HCT116 (cell line): ENCODE measurements around the gene ALLC. TPM values are rescaled to one million over a fixed set of nuclear protein-coding genes. Genes with fewer than 3 reads are reported as not detected.

Experiments used
- ATAC-seq: fragments of 200-7000 bp; cut with Tn5 transposase; 2 replicates; pipeline ENCODE4 v1.9.1; 2020; ENCODE audit warnings: mild to moderate bottlenecking, moderate library complexity
- BruUV-seq: library from RNA; stranded (reverse); fragments of 400-500 nt; replicated peaks from 2 replicates; lab custom pipeline; 2021; lab: Mats Ljungman, UMichigan
- CTCF ChIA-PET: fragments of 300-600 bp; sonication (Branson Sonifier 250); formaldehyde crosslinking; loops from one replicate; lab custom pipeline; 2021; ENCODE audit warnings: antibody characterized with exemption; lab: Charles Lee
- POLR2A ChIA-PET: fragments of 300-600, 350-600 bp; sonication (Branson Sonifier 250); formaldehyde crosslinking; loops from one replicate; lab custom pipeline; 2021; ENCODE audit warnings: antibody characterized with exemption; lab: Charles Lee
- RAD21 ChIA-PET, 2 experiments: fragments of 300-600 bp; sonication (Branson Sonifier 250); formaldehyde crosslinking; loops; one replicate each; lab custom pipeline; 2023; ENCODE audit warnings: low total read pairs in 2 of 2; ENCODE audit not compliant: uncharacterized antibody in 2 of 2, unreplicated experiment in 2 of 2, low non-redundant PET in 1 of 2; lab: Charles Lee
- DNase-seq: peaks from one replicate; pipeline ENCODE4 v3.0.0-alpha.2; 2010; ENCODE audit warnings: low read depth, low spot score
- H2AFZ ChIP-seq: fragments of 200-600 bp; shearing (Covaris generic), sonication (generic); 2 replicates; pipeline ENCODE4 v1.6.1; 2017; ENCODE audit warnings: low read depth, mixed run types, mixed read lengths, antibody characterized with exemption, low read length; ENCODE audit not compliant: poor library complexity, severe bottlenecking
- H3K27ac ChIP-seq: 2 replicates; pipeline ENCODE4 v1.5.1; 2012; ENCODE audit warnings: low read depth, low read length
- H3K27me3 ChIP-seq: fragments of 200-600 bp; sonication (generic); 2 replicates; pipeline ENCODE4 v1.6.1; 2016; ENCODE audit warnings: mixed run types, low read length, mixed read lengths; ENCODE audit not compliant: insufficient read depth
- H3K36me3 ChIP-seq, 2 experiments: fragments of 200-500 bp in 1 of 2; fragments of 200-600 bp in 1 of 2; sonication (Bioruptor generic) in 1 of 2; sonication (generic) in 1 of 2; 2 replicates each; pipeline versions ENCODE4 v1.5.1 to v1.6.1; 2014 to 2016; ENCODE audit warnings: low read length in 2 of 2, inconsistent platforms in 1 of 2, mixed read lengths in 1 of 2, mixed run types in 1 of 2; ENCODE audit not compliant: insufficient read depth in 2 of 2, control insufficient read depth in 1 of 2
- H3K4me1 ChIP-seq, 2 experiments: fragments of 200-600 bp in 1 of 2; sonication (generic) in 1 of 2; 2 replicates each; pipeline versions ENCODE4 v1.5.1 to v1.6.1; 2012 to 2017; ENCODE audit warnings: low read length in 2 of 2, inconsistent platforms in 1 of 2, mild to moderate bottlenecking in 1 of 2, mixed read lengths in 1 of 2, mixed run types in 1 of 2, moderate library complexity in 1 of 2; ENCODE audit not compliant: insufficient read depth in 2 of 2, control insufficient read depth in 1 of 2
- H3K4me2 ChIP-seq: fragments of 200-600 bp; sonication (generic); 2 replicates; pipeline ENCODE4 v1.6.1; 2017; ENCODE audit warnings: mixed run types, low read length, mixed read lengths
- H3K4me3 ChIP-seq, 2 experiments: fragments of 200-600 bp in 1 of 2; sonication (generic) in 1 of 2; replicated peaks in 1 of 2; 2 replicates each; pipeline ENCODE4 v1.5.1; 2011 to 2016; ENCODE audit warnings: low read length in 2 of 2, control low read depth in 1 of 2, low read depth in 1 of 2, mild to moderate bottlenecking in 1 of 2, mixed read lengths in 1 of 2, mixed run types in 1 of 2
- H3K79me2 ChIP-seq: fragments of 200-600 bp; sonication (generic); 2 replicates; pipeline ENCODE4 v1.6.1; 2017; ENCODE audit warnings: mild to moderate bottlenecking, mixed run types, low read length, moderate library complexity, mixed read lengths; ENCODE audit not compliant: insufficient read depth
- H3K9ac ChIP-seq: fragments of 200-600 bp; sonication (generic); 2 replicates; pipeline ENCODE4 v1.6.1; 2016; ENCODE audit warnings: low read length, mixed read lengths
- H3K9me2 ChIP-seq: fragments of 200-600 bp; sonication (generic), shearing (Covaris generic); 2 replicates; pipeline ENCODE4 v1.6.1; 2017; ENCODE audit warnings: mixed run types, mild to moderate bottlenecking, moderate library complexity; ENCODE audit not compliant: insufficient read depth
- H3K9me3 ChIP-seq, 2 experiments: fragments of 200-500 bp in 1 of 2; fragments of 200-600 bp in 1 of 2; sonication (Bioruptor generic) in 1 of 2; sonication (generic) in 1 of 2; 2 replicates each; pipeline ENCODE4 v1.6.1; 2014 to 2017; ENCODE audit warnings: low read length in 2 of 2, mixed read lengths in 2 of 2, inconsistent platforms in 1 of 2, low read depth in 1 of 2, mild to moderate bottlenecking in 1 of 2, mixed run types in 1 of 2, moderate library complexity in 1 of 2; ENCODE audit not compliant: control insufficient read depth in 1 of 2, insufficient read depth in 1 of 2
- H4K20me1 ChIP-seq: fragments of 200-600 bp; sonication (generic), shearing (Covaris generic); 2 replicates; pipeline ENCODE4 v1.6.1; 2017; ENCODE audit warnings: mixed run types, mild to moderate bottlenecking, moderate library complexity; ENCODE audit not compliant: insufficient read depth
- EGR1 ChIP-seq: IDR thresholded peaks from 2 replicates; pipeline ENCODE4 v1.6.1; 2012; ENCODE audit warnings: low read depth
- ELF1 ChIP-seq: IDR thresholded peaks from 2 replicates; pipeline ENCODE4 v1.6.1; 2012; ENCODE audit warnings: low read depth, borderline replicate concordance
- EZH2phosphoT487 ChIP-seq: fragments of 200-600 bp; IDR thresholded peaks from 2 replicates; pipeline ENCODE4 v1.6.1; 2018; ENCODE audit warnings: antibody characterized with exemption, borderline replicate concordance
- FOSL1 ChIP-seq: IDR thresholded peaks from 2 replicates; pipeline ENCODE4 v1.6.1; 2012; ENCODE audit warnings: low read depth
- JUND ChIP-seq: IDR thresholded peaks from 2 replicates; pipeline ENCODE4 v1.6.1; 2012
- MAX ChIP-seq: IDR thresholded peaks from 2 replicates; pipeline ENCODE4 v1.6.1; 2012
- POLR2A ChIP-seq: IDR thresholded peaks from 2 replicates; pipeline ENCODE4 v1.7.0; 2011; ENCODE audit warnings: borderline replicate concordance; ENCODE audit not compliant: insufficient read depth, insufficient read length; ENCODE audit errors: extremely low read depth
- RAD21 ChIP-seq: IDR thresholded peaks from 2 replicates; pipeline ENCODE4 v1.6.1; 2012; ENCODE audit warnings: low read depth, mild to moderate bottlenecking
- SIN3A ChIP-seq: IDR thresholded peaks from 2 replicates; pipeline ENCODE4 v1.6.1; 2012; ENCODE audit warnings: low read depth
- YY1 ChIP-seq: IDR thresholded peaks from 2 replicates; pipeline ENCODE4 v1.6.1; 2011; ENCODE audit warnings: low read length, low read depth, moderate library complexity, mild to moderate bottlenecking; ENCODE audit not compliant: insufficient replicate concordance; ENCODE audit errors: extremely low read depth
- ZNF274 ChIP-seq: fragments of 200-500 bp; sonication (Bioruptor generic); IDR thresholded peaks from 2 replicates; pipeline ENCODE4 v1.6.1; 2014; ENCODE audit warnings: mild to moderate bottlenecking, low read depth, low read length, inconsistent platforms
- intact Hi-C: fragments of 100-400 bp; cut with micrococcal nuclease; formaldehyde crosslinking; loops from 2 replicates; pipeline ENCODE4 v1.10.0; 2022
- total RNA-seq: library from RNA; stranded (reverse); gene quantifications from one replicate; pipeline ENCODE4 v1.2.1, GENCODE V29; 2021; ENCODE audit not compliant: unreplicated experiment
- TF ChIP-seq, protein P1 (sequence below): IDR thresholded peaks from 2 replicates; pipeline ENCODE4 v1.6.1; 2011; ENCODE audit warnings: mild to moderate bottlenecking, low read length, moderate library complexity; ENCODE audit not compliant: insufficient replicate concordance; ENCODE audit errors: extremely low read depth
- TF ChIP-seq, protein P2 (sequence below), 3 experiments: fragments of 200-600 bp in 1 of 3; sonication (generic) in 1 of 3; IDR thresholded peaks in 2 of 3; conservative IDR thresholded peaks in 1 of 3; 2 replicates each; pipeline ENCODE4 v1.5.1; 2012 to 2017; ENCODE audit warnings: low read depth in 2 of 3, low read length in 2 of 3, antibody characterized with exemption in 1 of 3, borderline replicate concordance in 1 of 3, control low read depth in 1 of 3, mild to moderate bottlenecking in 1 of 3, mixed read lengths in 1 of 3, mixed run types in 1 of 3, moderate library complexity in 1 of 3; ENCODE audit not compliant: insufficient read depth in 1 of 3

Gene ALLC
- total RNA-seq, 1 experiment from 2014 or later = not detected

DNA sequence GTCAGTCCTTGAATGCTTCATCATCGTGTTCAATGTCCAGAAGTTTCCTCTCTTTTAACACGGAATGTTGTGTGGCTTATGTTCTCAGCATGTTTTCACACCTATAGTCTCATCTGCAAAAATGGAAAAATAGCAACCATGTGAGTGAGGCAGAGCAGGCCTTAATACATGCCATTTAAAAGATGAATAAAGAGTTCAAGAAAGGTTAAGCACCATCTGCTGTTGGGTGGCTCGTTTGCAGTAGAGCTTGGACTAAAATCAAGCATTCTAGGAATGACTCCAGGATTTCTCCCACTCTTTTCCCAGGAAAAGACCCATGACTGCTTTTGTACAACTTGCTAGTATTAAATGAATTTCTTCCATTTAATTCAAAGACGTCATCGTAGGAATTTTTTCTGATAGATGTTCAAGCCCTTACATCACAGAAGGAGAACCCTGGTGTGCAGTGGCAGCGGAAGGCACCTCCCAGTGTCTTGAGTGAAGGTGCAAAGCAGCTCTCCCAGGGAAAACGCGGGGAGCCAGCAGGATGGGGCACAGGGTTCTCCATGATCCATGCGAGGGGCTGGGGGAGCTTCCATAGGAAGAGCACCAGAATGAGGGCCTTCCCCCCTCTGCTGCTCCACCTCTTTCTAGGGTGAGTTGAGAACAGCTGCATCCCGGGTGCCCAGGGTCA lies 55.0 kb downstream of the ALLC start:
- ChIA-PET CTCF (no interaction called here), RAD21 (no interaction called here), POLR2A (no interaction called here)
- no peaks in the 10 kb centered on the region for H3K79me2 ChIP-seq
- ATAC-seq (no peak), DNase-seq (no peak)
- H3K4me3 ChIP-seq = no peak overlapping the region
- H3K9ac ChIP-seq = no peak overlapping the region
- no peak overlapping the region for H3K27ac ChIP-seq
- no peak overlapping the region for H2AFZ ChIP-seq
- no peaks in the 10 kb centered on the region for H3K36me3 ChIP-seq
- intact Hi-C loops = no loop called here
- H3K4me1 ChIP-seq = no peaks in the 10 kb centered on the region
- no peaks in the 10 kb centered on the region for H3K9me2 ChIP-seq
- H4K20me1 ChIP-seq = no peaks in the 10 kb centered on the region
- H3K27me3 ChIP-seq = peaks cover 23% of the 10 kb centered on the region
- H3K4me2 ChIP-seq = no peak overlapping the region
- TF ChIP-seq MAX (no peak), SIN3A (no peak), EZH2phosphoT487 (no peak), POLR2A (no peak), EGR1 (no peak), JUND (no peak), ZNF274 (no peak), RAD21 (no peak), ELF1 (no peak), FOSL1 (no peak), YY1 (no peak)
- TF ChIP-seq, protein P1, sequence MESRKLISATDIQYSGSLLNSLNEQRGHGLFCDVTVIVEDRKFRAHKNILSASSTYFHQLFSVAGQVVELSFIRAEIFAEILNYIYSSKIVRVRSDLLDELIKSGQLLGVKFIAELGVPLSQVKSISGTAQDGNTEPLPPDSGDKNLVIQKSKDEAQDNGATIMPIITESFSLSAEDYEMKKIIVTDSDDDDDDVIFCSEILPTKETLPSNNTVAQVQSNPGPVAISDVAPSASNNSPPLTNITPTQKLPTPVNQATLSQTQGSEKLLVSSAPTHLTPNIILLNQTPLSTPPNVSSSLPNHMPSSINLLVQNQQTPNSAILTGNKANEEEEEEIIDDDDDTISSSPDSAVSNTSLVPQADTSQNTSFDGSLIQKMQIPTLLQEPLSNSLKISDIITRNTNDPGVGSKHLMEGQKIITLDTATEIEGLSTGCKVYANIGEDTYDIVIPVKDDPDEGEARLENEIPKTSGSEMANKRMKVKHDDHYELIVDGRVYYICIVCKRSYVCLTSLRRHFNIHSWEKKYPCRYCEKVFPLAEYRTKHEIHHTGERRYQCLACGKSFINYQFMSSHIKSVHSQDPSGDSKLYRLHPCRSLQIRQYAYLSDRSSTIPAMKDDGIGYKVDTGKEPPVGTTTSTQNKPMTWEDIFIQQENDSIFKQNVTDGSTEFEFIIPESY = no peak
- TF ChIP-seq, protein P2, sequence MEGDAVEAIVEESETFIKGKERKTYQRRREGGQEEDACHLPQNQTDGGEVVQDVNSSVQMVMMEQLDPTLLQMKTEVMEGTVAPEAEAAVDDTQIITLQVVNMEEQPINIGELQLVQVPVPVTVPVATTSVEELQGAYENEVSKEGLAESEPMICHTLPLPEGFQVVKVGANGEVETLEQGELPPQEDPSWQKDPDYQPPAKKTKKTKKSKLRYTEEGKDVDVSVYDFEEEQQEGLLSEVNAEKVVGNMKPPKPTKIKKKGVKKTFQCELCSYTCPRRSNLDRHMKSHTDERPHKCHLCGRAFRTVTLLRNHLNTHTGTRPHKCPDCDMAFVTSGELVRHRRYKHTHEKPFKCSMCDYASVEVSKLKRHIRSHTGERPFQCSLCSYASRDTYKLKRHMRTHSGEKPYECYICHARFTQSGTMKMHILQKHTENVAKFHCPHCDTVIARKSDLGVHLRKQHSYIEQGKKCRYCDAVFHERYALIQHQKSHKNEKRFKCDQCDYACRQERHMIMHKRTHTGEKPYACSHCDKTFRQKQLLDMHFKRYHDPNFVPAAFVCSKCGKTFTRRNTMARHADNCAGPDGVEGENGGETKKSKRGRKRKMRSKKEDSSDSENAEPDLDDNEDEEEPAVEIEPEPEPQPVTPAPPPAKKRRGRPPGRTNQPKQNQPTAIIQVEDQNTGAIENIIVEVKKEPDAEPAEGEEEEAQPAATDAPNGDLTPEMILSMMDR (IDR thresholded peaks at IDR 0.05 in 2 of 3, conservative IDR thresholded peaks at IDR 0.05 in 1 of 3; ENCODE audit: borderline replicate concordance in 1 of 3, insufficient read depth in 1 of 3, low read depth in 2 of 3, low read length in 2 of 3) = no peak
- H3K9me3 ChIP-seq = no peaks in the 10 kb centered on the region
- no TSS peak for BruUV-seq
